HCT116 (cell line): ENCODE measurements around the gene PRR7. TPM values are rescaled to one million over a fixed set of nuclear protein-coding genes. Genes with fewer than 3 reads are reported as not detected.
A peak's percentile ranks its signal among the peaks of the same experiment; 100 is the strongest.

Experiments used
- ATAC-seq: fragments of 200-7000 bp; cut with Tn5 transposase; 2 replicates; pipeline ENCODE4 v1.9.1; 2020; ENCODE audit warnings: mild to moderate bottlenecking, moderate library complexity
- BruUV-seq: library from RNA; stranded (reverse); fragments of 400-500 nt; replicated peaks from 2 replicates; lab custom pipeline; 2021; lab: Mats Ljungman, UMichigan
- CTCF ChIA-PET: fragments of 300-600 bp; sonication (Branson Sonifier 250); formaldehyde crosslinking; loops from one replicate; lab custom pipeline; 2021; ENCODE audit warnings: antibody characterized with exemption; lab: Charles Lee
- POLR2A ChIA-PET: fragments of 300-600, 350-600 bp; sonication (Branson Sonifier 250); formaldehyde crosslinking; loops from one replicate; lab custom pipeline; 2021; ENCODE audit warnings: antibody characterized with exemption; lab: Charles Lee
- RAD21 ChIA-PET, 2 experiments: fragments of 300-600 bp; sonication (Branson Sonifier 250); formaldehyde crosslinking; loops; one replicate each; lab custom pipeline; 2023; ENCODE audit warnings: low total read pairs in 2 of 2; ENCODE audit not compliant: uncharacterized antibody in 2 of 2, unreplicated experiment in 2 of 2, low non-redundant PET in 1 of 2; lab: Charles Lee
- DNase-seq: peaks from one replicate; pipeline ENCODE4 v3.0.0-alpha.2; 2010; ENCODE audit warnings: low read depth, low spot score
- H2AFZ ChIP-seq: fragments of 200-600 bp; shearing (Covaris generic), sonication (generic); 2 replicates; pipeline ENCODE4 v1.6.1; 2017; ENCODE audit warnings: low read depth, mixed run types, mixed read lengths, antibody characterized with exemption, low read length; ENCODE audit not compliant: poor library complexity, severe bottlenecking
- H3K27ac ChIP-seq: 2 replicates; pipeline ENCODE4 v1.5.1; 2012; ENCODE audit warnings: low read depth, low read length
- H3K27me3 ChIP-seq: fragments of 200-600 bp; sonication (generic); 2 replicates; pipeline ENCODE4 v1.6.1; 2016; ENCODE audit warnings: mixed run types, low read length, mixed read lengths; ENCODE audit not compliant: insufficient read depth
- H3K36me3 ChIP-seq, 2 experiments: fragments of 200-500 bp in 1 of 2; fragments of 200-600 bp in 1 of 2; sonication (Bioruptor generic) in 1 of 2; sonication (generic) in 1 of 2; 2 replicates each; pipeline versions ENCODE4 v1.5.1 to v1.6.1; 2014 to 2016; ENCODE audit warnings: low read length in 2 of 2, inconsistent platforms in 1 of 2, mixed read lengths in 1 of 2, mixed run types in 1 of 2; ENCODE audit not compliant: insufficient read depth in 2 of 2, control insufficient read depth in 1 of 2
- H3K4me1 ChIP-seq, 2 experiments: fragments of 200-600 bp in 1 of 2; sonication (generic) in 1 of 2; 2 replicates each; pipeline versions ENCODE4 v1.5.1 to v1.6.1; 2012 to 2017; ENCODE audit warnings: low read length in 2 of 2, inconsistent platforms in 1 of 2, mild to moderate bottlenecking in 1 of 2, mixed read lengths in 1 of 2, mixed run types in 1 of 2, moderate library complexity in 1 of 2; ENCODE audit not compliant: insufficient read depth in 2 of 2, control insufficient read depth in 1 of 2
- H3K4me2 ChIP-seq: fragments of 200-600 bp; sonication (generic); 2 replicates; pipeline ENCODE4 v1.6.1; 2017; ENCODE audit warnings: mixed run types, low read length, mixed read lengths
- H3K4me3 ChIP-seq, 2 experiments: fragments of 200-600 bp in 1 of 2; sonication (generic) in 1 of 2; replicated peaks in 1 of 2; 2 replicates each; pipeline ENCODE4 v1.5.1; 2011 to 2016; ENCODE audit warnings: low read length in 2 of 2, control low read depth in 1 of 2, low read depth in 1 of 2, mild to moderate bottlenecking in 1 of 2, mixed read lengths in 1 of 2, mixed run types in 1 of 2
- H3K79me2 ChIP-seq: fragments of 200-600 bp; sonication (generic); 2 replicates; pipeline ENCODE4 v1.6.1; 2017; ENCODE audit warnings: mild to moderate bottlenecking, mixed run types, low read length, moderate library complexity, mixed read lengths; ENCODE audit not compliant: insufficient read depth
- H3K9ac ChIP-seq: fragments of 200-600 bp; sonication (generic); 2 replicates; pipeline ENCODE4 v1.6.1; 2016; ENCODE audit warnings: low read length, mixed read lengths
- H3K9me2 ChIP-seq: fragments of 200-600 bp; sonication (generic), shearing (Covaris generic); 2 replicates; pipeline ENCODE4 v1.6.1; 2017; ENCODE audit warnings: mixed run types, mild to moderate bottlenecking, moderate library complexity; ENCODE audit not compliant: insufficient read depth
- H3K9me3 ChIP-seq, 2 experiments: fragments of 200-500 bp in 1 of 2; fragments of 200-600 bp in 1 of 2; sonication (Bioruptor generic) in 1 of 2; sonication (generic) in 1 of 2; 2 replicates each; pipeline ENCODE4 v1.6.1; 2014 to 2017; ENCODE audit warnings: low read length in 2 of 2, mixed read lengths in 2 of 2, inconsistent platforms in 1 of 2, low read depth in 1 of 2, mild to moderate bottlenecking in 1 of 2, mixed run types in 1 of 2, moderate library complexity in 1 of 2; ENCODE audit not compliant: control insufficient read depth in 1 of 2, insufficient read depth in 1 of 2
- H4K20me1 ChIP-seq: fragments of 200-600 bp; sonication (generic), shearing (Covaris generic); 2 replicates; pipeline ENCODE4 v1.6.1; 2017; ENCODE audit warnings: mixed run types, mild to moderate bottlenecking, moderate library complexity; ENCODE audit not compliant: insufficient read depth
- CBX3 ChIP-seq: IDR thresholded peaks from 2 replicates; pipeline ENCODE4 v1.6.1; 2012; ENCODE audit warnings: low read depth
- CEBPB ChIP-seq: IDR thresholded peaks from 2 replicates; pipeline ENCODE4 v1.6.1; 2012; ENCODE audit warnings: low read depth
- EGR1 ChIP-seq: IDR thresholded peaks from 2 replicates; pipeline ENCODE4 v1.6.1; 2012; ENCODE audit warnings: low read depth
- ELF1 ChIP-seq: IDR thresholded peaks from 2 replicates; pipeline ENCODE4 v1.6.1; 2012; ENCODE audit warnings: low read depth, borderline replicate concordance
- EZH2 ChIP-seq: fragments of 200-600 bp; sonication (generic); IDR thresholded peaks from 2 replicates; pipeline ENCODE4 v1.6.1; 2017; ENCODE audit warnings: antibody characterized with exemption, mixed run types
- EZH2phosphoT487 ChIP-seq: fragments of 200-600 bp; IDR thresholded peaks from 2 replicates; pipeline ENCODE4 v1.6.1; 2018; ENCODE audit warnings: antibody characterized with exemption, borderline replicate concordance
- JUND ChIP-seq: IDR thresholded peaks from 2 replicates; pipeline ENCODE4 v1.6.1; 2012
- POLR2A ChIP-seq: IDR thresholded peaks from 2 replicates; pipeline ENCODE4 v1.7.0; 2011; ENCODE audit warnings: borderline replicate concordance; ENCODE audit not compliant: insufficient read depth, insufficient read length; ENCODE audit errors: extremely low read depth
- POLR2AphosphoS5 ChIP-seq: IDR thresholded peaks from 2 replicates; pipeline ENCODE4 v1.6.1; 2011; ENCODE audit warnings: mild to moderate bottlenecking, low read depth, low read length, moderate library complexity
- RAD21 ChIP-seq: IDR thresholded peaks from 2 replicates; pipeline ENCODE4 v1.6.1; 2012; ENCODE audit warnings: low read depth, mild to moderate bottlenecking
- REST ChIP-seq: IDR thresholded peaks from 2 replicates; pipeline ENCODE4 v1.6.1; 2012; ENCODE audit warnings: low read depth
- SP1 ChIP-seq: IDR thresholded peaks from 2 replicates; pipeline ENCODE4 v1.6.1; 2012; ENCODE audit warnings: low read depth
- SRF ChIP-seq: IDR thresholded peaks from 2 replicates; pipeline ENCODE4 v1.6.1; 2012; ENCODE audit warnings: low read depth
- TCF7L2 ChIP-seq: IDR thresholded peaks from 2 replicates; pipeline ENCODE4 v1.7.0; 2011; ENCODE audit warnings: borderline replicate concordance, inconsistent platforms; ENCODE audit not compliant: insufficient read depth, insufficient read length; ENCODE audit errors: extremely low read depth
- YY1 ChIP-seq: IDR thresholded peaks from 2 replicates; pipeline ENCODE4 v1.6.1; 2011; ENCODE audit warnings: low read length, low read depth, moderate library complexity, mild to moderate bottlenecking; ENCODE audit not compliant: insufficient replicate concordance; ENCODE audit errors: extremely low read depth
- ZBTB33 ChIP-seq: IDR thresholded peaks from 2 replicates; pipeline ENCODE4 v1.6.1; 2011; ENCODE audit warnings: mild to moderate bottlenecking, low read length, moderate library complexity; ENCODE audit not compliant: insufficient replicate concordance; ENCODE audit errors: extremely low read depth
- ZFX ChIP-seq: fragments of 450-650 bp; IDR thresholded peaks from 2 replicates; pipeline ENCODE4 v1.6.1; 2017
- ZNF274 ChIP-seq: fragments of 200-500 bp; sonication (Bioruptor generic); IDR thresholded peaks from 2 replicates; pipeline ENCODE4 v1.6.1; 2014; ENCODE audit warnings: mild to moderate bottlenecking, low read depth, low read length, inconsistent platforms
- intact Hi-C: fragments of 100-400 bp; cut with micrococcal nuclease; formaldehyde crosslinking; loops from 2 replicates; pipeline ENCODE4 v1.10.0; 2022
- total RNA-seq: library from RNA; stranded (reverse); gene quantifications from one replicate; pipeline ENCODE4 v1.2.1, GENCODE V29; 2021; ENCODE audit not compliant: unreplicated experiment
- TF ChIP-seq, protein P1 (sequence below), 3 experiments: fragments of 200-600 bp in 1 of 3; sonication (generic) in 1 of 3; IDR thresholded peaks in 2 of 3; conservative IDR thresholded peaks in 1 of 3; 2 replicates each; pipeline ENCODE4 v1.5.1; 2012 to 2017; ENCODE audit warnings: low read depth in 2 of 3, low read length in 2 of 3, antibody characterized with exemption in 1 of 3, borderline replicate concordance in 1 of 3, control low read depth in 1 of 3, mild to moderate bottlenecking in 1 of 3, mixed read lengths in 1 of 3, mixed run types in 1 of 3, moderate library complexity in 1 of 3; ENCODE audit not compliant: insufficient read depth in 1 of 3

Gene PRR7
- total RNA-seq, 1 experiment from 2014 or later = 39.9 TPM

DNA sequence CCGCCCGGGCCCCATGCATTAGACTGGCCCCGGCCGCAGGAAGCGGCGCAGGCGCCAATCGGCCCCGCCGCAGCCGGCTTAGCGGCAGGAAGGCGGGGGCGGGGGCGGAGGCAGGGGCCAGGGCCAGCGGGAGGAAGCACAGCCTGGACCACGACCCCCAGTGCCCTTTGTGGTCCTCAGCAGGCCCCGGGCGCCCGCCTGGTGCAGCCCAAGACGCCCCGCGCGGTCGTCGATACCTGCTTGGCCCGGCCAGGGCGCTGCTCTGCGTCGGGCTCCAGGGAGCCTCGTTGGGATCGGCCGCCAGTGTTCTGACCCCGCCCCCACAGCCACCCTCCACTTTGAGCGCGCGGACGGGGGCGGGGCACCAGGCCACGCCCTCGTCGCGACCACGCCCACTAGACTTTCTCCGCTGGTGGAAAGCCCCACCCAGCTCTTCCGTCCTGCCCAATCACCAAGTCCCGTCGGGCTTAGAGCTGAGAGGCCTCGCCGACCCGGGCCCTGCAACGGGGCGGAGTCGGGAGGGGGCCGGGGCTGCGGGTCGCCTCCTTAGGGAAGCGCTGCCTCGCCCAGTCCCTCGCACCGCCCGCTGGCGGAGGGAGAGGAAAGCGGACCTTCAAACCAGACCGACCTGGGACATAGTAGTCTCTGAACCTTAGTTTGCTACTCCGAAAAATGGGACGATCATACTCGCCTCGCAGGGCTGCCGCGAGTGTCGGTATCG, 50.8 kb downstream of the PRR7 start, which contains the start of gene PDLIM7:
Gene PDLIM7, minus strand, starts transcription at position 313 of the 721 bp plus-strand sequence. CDS start 1,092 bp downstream, outside the sequence.
- Histone ChIP-seq H4K20me1 (peaks cover 7% of the 10 kb centered on the region; the same call in 1 of the 2 replicates), H3K4me2 (peak within 1 kb of the TSS; percentile 99), H3K36me3 (peaks cover 0 to 6% of the 10 kb centered on the region in 2 experiments; a peak in 2 of 4 replicates), H3K27ac (peak within 1 kb of the TSS; percentile 96), H3K4me3 (peak within 1 kb of the TSS; percentile 88 to 89), H3K9me3 (no peaks in the 10 kb centered on the region), H3K9me2 (no peaks in the 10 kb centered on the region), H3K27me3 (no peaks in the 10 kb centered on the region), H2AFZ (no peak within 1 kb of the TSS), H3K79me2 (peaks cover 44% of the 10 kb centered on the region), H3K9ac (peak within 1 kb of the TSS; percentile 94), H3K4me1 (peaks cover 39 to 63% of the 10 kb centered on the region in 2 experiments)
- DNase-seq (peak; percentile 92), ATAC-seq (peak; percentile 72)
- CTCF ChIA-PET = interaction anchor here (0.7 to 4.1 kb wide), 10 partner anchors 10 to 127 kb away, joined by 3 to 28 read pairs (median 6); partner anchors contain the start of gene PRR7
- intact Hi-C loops = loop anchor here (1.0 to 5.0 kb wide), 4 partner anchors 95 to 185 kb away; partner anchors contain the start of genes B4GALT7, MXD3 and PFN3
- BruUV-seq = no TSS peak
- POLR2A ChIA-PET = interaction anchor here (0.8 to 6.4 kb wide), 17 partner anchors 19 to 411 kb away, joined by 3 to 54 read pairs (median 4); partner anchors contain the start of genes DBN1, DDX41 and FGFR4
- RAD21 ChIA-PET = interaction anchor here (0.6 to 1.0 kb wide), 2 partner anchors 93 to 100 kb away, joined by 3 read pairs; no protein-coding TSS in a partner anchor
- TF ChIP-seq REST (no peak), EZH2 (no peak), ELF1 (no peak), JUND (no peak), TCF7L2 (no peak), YY1 (no peak), SRF (no peak), CEBPB (no peak), CBX3 (no peak), EGR1 (no peak), POLR2AphosphoS5 (peak; percentile 99), ZNF274 (no peak), EZH2phosphoT487 (no peak), SP1 (no peak), ZFX (peak; percentile 39; the same call in 1 of the 2 replicates), POLR2A (peak; percentile 92), RAD21 (no peak), ZBTB33 (peak; percentile 27)
- TF ChIP-seq, protein P1, sequence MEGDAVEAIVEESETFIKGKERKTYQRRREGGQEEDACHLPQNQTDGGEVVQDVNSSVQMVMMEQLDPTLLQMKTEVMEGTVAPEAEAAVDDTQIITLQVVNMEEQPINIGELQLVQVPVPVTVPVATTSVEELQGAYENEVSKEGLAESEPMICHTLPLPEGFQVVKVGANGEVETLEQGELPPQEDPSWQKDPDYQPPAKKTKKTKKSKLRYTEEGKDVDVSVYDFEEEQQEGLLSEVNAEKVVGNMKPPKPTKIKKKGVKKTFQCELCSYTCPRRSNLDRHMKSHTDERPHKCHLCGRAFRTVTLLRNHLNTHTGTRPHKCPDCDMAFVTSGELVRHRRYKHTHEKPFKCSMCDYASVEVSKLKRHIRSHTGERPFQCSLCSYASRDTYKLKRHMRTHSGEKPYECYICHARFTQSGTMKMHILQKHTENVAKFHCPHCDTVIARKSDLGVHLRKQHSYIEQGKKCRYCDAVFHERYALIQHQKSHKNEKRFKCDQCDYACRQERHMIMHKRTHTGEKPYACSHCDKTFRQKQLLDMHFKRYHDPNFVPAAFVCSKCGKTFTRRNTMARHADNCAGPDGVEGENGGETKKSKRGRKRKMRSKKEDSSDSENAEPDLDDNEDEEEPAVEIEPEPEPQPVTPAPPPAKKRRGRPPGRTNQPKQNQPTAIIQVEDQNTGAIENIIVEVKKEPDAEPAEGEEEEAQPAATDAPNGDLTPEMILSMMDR (IDR thresholded peaks at IDR 0.05 in 2 of 3, conservative IDR thresholded peaks at IDR 0.05 in 1 of 3; ENCODE audit: borderline replicate concordance in 1 of 3, insufficient read depth in 1 of 3, low read depth in 2 of 3, low read length in 2 of 3) = no peak
